HEK293T (cell line): ENCODE data around the gene CRLF1.

ENCODE experiments used
- BHLHE40 ChIP-seq: fragments of 450-650 bp; IDR thresholded peaks from 2 replicates; pipeline ENCODE4 v1.6.1; 2016; ENCODE audit warnings: mild to moderate bottlenecking, moderate library complexity, borderline replicate concordance
- FOXA1 ChIP-seq: fragments of 450-650 bp; IDR thresholded peaks from 2 replicates; pipeline ENCODE4 v1.6.1; 2016; ENCODE audit warnings: mild to moderate bottlenecking
- FOXM1 ChIP-seq: fragments of 450-650 bp; IDR thresholded peaks from 2 replicates; pipeline ENCODE4 v1.6.1; 2017; ENCODE audit warnings: mild to moderate bottlenecking, borderline replicate concordance
- HDGF ChIP-seq: fragments of 450-650 bp; IDR thresholded peaks from 2 replicates; pipeline ENCODE4 v1.6.1; 2017; ENCODE audit warnings: antibody characterized with exemption, borderline replicate concordance
- L3MBTL2 ChIP-seq: fragments of 450-650 bp; conservative IDR thresholded peaks from 2 replicates; pipeline ENCODE4 v1.6.1; 2016; ENCODE audit warnings: mild to moderate bottlenecking
- PKNOX1 ChIP-seq: fragments of 450-650 bp; IDR thresholded peaks from 2 replicates; pipeline ENCODE4 v1.6.1; 2016
- SP1 ChIP-seq: fragments of 450-650 bp; IDR thresholded peaks from 2 replicates; pipeline ENCODE4 v1.6.1; 2017
- ZNF384 ChIP-seq: fragments of 450-650 bp; IDR thresholded peaks from 2 replicates; pipeline ENCODE4 v1.6.1; 2016

GRCh38 chr19:18577365-18577914 lies 29.2 kb downstream of the CRLF1 start:
- TF ChIP-seq FOXM1 (no peak), L3MBTL2 (no peak), BHLHE40 (no peak), FOXA1 (no peak), ZNF384 (no peak), PKNOX1 (no peak), SP1 (no peak), HDGF (no peak)
